ENCODE results near the gene MSI2. TPM values are rescaled to one million over a fixed set of nuclear protein-coding genes. Genes with fewer than 3 reads are reported as not detected.

MSI2 gene
- total RNA-seq, 3 donors from 2014 or later, result 40.6 to 56.2 (median 54.3) TPM

DNA sequence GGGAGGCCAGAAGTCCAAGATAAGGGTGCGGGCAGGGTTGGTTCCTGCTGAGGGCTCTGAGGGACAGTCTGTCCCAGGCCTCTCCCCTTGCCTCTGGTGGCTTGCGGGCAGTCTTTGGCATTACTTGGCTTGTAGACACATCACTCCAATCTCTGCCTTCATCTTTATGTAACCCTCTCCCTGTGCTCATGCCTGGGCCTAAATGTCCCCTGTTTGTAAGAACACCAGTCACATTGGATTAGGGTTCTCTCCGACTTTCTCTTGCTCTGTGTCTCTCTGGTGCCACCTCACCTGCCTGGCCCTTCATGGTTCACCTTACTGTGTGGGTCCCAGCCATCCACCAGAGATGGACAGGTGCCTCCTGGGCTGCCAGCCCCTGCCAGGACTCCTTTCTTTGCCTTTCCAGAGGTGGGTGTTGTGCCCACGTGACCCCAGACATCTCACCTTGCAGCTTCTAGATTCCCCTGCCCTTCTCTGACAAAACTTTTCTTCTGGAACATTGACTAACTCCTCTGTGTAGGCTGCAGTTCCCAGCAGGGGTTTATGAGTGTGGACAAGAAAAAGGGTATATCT is 205.8 kb downstream of the MSI2 start:
- Mint-ChIP-seq H3K27me3 (ENCODE audit: low read depth) (no peaks in the 10 kb centered on the region), H3K4me3 (no peak overlapping the region), H3K9me3 (no peaks in the 10 kb centered on the region), H3K36me3 (ENCODE audit: insufficient read depth) (peaks cover under 1% of the 10 kb centered on the region), H3K4me1 (ENCODE audit: low read depth) (peaks cover 73% of the 10 kb centered on the region)
- DNase-seq, result no peak
- no peak for ATAC-seq

DNA sequence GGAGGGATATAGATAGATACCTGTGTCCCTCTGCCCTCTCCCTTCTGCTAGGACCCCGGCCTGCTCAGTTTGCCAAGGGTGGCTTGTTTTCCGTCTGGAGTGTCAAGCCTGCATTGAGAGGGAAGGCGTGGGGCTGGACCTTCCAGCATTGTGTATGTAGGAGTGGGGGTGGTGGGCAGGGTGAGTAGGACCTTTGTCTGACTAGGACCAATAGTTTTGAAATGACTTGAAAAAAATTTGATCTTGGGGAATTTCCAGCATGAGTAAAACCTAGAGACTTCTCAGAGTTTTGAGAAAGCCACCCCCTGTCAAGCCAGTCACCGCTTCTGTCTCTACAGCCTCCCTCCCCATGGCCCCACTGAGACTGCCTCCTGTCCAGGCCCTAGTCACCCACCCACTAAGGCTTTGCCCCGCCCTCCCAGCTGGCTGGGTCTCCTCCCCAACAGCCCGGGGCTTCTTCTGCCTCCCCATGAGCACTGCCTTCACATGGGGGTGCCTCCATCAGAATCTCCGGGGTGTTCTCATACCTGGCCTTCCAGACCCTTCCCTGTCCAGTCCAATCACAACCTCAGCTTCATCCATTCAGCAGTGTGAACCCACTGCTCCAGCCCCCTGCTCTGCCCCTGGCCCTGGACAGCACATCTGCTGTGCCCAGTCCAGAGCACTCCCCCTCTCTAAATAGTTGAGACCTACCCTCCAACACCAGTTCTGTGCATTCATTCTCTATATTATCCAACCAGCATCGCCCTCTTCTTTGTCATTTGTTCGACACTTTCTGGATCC is 207.0 kb downstream of the MSI2 start:
- ATAC-seq (peak; percentile 94 to 95), DNase-seq (peak; percentile 34)
- no peaks in the 10 kb centered on the region for H3K9me3 Mint-ChIP-seq
- H3K4me3 Mint-ChIP-seq, result peak overlapping the region; percentile 35
- peaks cover 3% of the 10 kb centered on the region for H3K36me3 Mint-ChIP-seq (ENCODE audit: insufficient read depth)
- peaks cover 76% of the 10 kb centered on the region for H3K4me1 Mint-ChIP-seq (ENCODE audit: low read depth)
- no peaks in the 10 kb centered on the region for H3K27me3 Mint-ChIP-seq (ENCODE audit: low read depth)

DNA sequence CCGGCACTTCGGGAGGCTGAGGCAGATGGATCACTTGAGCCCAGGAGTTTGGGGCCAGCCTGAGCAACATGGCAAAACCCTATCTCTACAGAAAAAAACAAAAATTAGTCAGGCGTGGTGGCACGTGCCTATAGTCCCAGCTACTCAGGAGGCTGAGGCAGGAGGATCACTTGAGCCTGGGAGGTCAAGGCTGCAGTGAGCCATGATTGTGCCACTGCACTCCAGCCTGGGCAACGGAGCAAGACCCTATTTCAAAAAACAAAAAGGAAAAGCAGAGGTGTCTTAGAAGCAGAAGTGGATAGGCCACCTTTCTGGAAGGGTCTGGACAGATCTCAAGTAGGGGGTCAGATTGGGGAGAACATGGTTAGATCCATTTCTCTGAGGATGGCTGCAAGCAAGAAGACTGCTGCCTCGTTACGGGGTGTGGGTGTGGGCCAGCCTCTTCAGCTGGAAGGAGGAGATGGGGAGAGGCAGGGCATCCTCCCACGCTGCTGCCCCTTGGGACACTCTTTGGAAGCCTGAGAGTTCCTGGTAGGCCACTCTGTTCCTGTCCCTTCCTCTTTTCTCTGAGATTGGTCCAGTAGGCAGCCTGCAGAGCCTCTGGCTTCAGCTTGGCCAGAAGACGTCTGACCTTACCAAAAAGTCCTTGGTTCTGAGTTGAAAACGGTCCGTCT is 208.0 kb downstream of the MSI2 start:
- no peak for ATAC-seq
- Mint-ChIP-seq H3K27me3 (ENCODE audit: low read depth) (no peaks in the 10 kb centered on the region), H3K36me3 (ENCODE audit: insufficient read depth) (peaks cover 3% of the 10 kb centered on the region), H3K4me1 (ENCODE audit: low read depth) (peaks cover 68% of the 10 kb centered on the region), H3K9me3 (no peaks in the 10 kb centered on the region), H3K4me3 (no peak overlapping the region)
- DNase-seq, result no peak

DNA sequence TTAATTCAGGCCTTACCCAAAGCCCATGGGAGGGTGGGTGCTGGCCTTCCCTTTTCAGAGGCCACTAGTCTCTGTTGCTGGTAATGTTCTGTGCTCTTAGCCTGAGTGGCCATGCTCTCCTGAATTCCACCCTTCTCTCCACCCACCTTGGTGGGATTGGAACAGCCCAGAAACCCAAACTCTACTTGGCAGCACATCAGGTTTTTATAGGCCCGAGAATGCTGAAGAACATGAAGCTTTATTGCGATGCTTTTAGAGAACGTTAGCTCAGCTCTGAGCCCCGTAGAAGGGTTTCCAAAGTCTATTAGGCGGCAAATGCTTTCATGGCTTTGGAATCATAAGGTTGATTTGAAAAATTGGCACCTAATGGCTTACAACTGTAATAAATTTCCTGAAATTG is 209.3 kb downstream of the MSI2 start:
- ATAC-seq (no peak), DNase-seq (no peak)
- Mint-ChIP-seq H3K27me3 (ENCODE audit: low read depth) (no peaks in the 10 kb centered on the region), H3K9me3 (no peaks in the 10 kb centered on the region), H3K36me3 (ENCODE audit: insufficient read depth) (peaks cover 3% of the 10 kb centered on the region), H3K4me3 (no peak overlapping the region), H3K4me1 (ENCODE audit: low read depth) (peaks cover 57% of the 10 kb centered on the region)

DNA sequence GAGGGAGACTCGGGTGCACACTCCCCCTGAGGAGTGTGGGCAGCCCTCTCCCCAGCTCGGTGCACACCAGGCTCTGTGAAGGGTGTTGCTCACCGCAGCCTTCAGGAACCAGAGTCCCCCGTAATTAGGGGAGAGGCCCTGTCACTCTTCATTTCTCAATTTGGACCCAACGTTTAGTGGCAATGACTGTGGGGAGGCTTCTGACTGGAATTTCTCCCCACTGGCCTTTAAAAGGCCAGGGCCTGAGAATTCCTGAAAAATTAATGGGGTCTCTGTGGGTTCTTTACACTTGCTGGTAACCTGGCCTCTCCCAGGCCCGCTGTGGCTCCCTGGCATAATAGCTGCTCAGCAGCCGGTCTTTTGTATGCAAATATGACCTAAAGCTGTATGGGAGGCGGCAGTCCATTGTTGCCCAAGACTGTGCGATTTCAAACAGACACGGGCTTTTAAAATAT is 209.7 kb downstream of the MSI2 start:
- no peak for ATAC-seq
- Mint-ChIP-seq H3K9me3 (no peaks in the 10 kb centered on the region), H3K4me1 (ENCODE audit: low read depth) (peaks cover 53% of the 10 kb centered on the region), H3K27me3 (ENCODE audit: low read depth) (no peaks in the 10 kb centered on the region), H3K4me3 (no peak overlapping the region), H3K36me3 (ENCODE audit: insufficient read depth) (peaks cover 3% of the 10 kb centered on the region)
- no peak for DNase-seq

DNA sequence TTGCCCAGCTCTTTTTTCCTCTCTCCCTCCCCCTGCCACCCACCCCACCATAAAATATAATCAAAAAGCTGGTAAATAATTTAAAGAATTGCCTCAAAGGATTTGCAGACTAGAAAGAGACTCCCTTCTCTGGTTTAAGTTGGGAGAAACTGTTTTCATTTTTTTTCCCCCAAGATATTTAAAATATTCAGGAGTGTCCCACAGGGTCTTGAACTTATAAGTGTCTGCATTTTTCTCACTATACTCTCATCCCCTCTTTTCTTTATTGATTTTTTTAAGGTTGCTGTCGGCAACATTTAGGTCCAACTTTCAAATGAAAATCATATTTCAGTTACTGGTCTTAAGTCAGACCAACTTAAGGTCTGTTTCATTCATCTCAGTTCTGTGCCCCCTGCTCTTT is 210.2 kb downstream of the MSI2 start:
- H3K27me3 Mint-ChIP-seq (ENCODE audit: low read depth), result no peaks in the 10 kb centered on the region
- no peak for ATAC-seq
- no peak overlapping the region for H3K4me3 Mint-ChIP-seq
- DNase-seq, result no peak
- peaks cover 3% of the 10 kb centered on the region for H3K36me3 Mint-ChIP-seq (ENCODE audit: insufficient read depth)
- H3K4me1 Mint-ChIP-seq (ENCODE audit: low read depth), result peaks cover 48% of the 10 kb centered on the region
- H3K9me3 Mint-ChIP-seq, result no peaks in the 10 kb centered on the region

DNA sequence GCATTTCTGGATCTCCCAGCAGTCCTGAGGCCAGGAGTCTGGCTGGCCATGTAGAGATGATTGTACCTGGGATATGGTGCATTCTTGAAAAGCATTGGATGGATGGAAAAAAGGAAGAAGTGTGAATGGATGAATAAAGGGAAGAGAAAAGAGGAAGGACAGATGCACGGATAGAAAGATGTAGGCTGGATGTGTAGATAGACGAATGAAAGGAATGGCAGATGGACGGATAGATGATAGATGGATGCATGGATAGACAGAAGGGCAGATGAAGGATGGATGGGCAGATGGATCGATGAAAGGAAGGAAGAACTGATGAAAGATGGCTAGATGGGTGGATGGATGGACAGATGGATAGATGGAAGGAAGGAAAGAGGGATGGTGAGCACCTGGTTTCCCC is 210.9 kb downstream of the MSI2 start:
- Mint-ChIP-seq H3K4me1 (ENCODE audit: low read depth) (peaks cover 41% of the 10 kb centered on the region), H3K9me3 (no peaks in the 10 kb centered on the region), H3K4me3 (no peak overlapping the region), H3K27me3 (ENCODE audit: low read depth) (no peaks in the 10 kb centered on the region), H3K36me3 (ENCODE audit: insufficient read depth) (peaks cover 3% of the 10 kb centered on the region)
- ATAC-seq (no peak), DNase-seq (no peak)

DNA sequence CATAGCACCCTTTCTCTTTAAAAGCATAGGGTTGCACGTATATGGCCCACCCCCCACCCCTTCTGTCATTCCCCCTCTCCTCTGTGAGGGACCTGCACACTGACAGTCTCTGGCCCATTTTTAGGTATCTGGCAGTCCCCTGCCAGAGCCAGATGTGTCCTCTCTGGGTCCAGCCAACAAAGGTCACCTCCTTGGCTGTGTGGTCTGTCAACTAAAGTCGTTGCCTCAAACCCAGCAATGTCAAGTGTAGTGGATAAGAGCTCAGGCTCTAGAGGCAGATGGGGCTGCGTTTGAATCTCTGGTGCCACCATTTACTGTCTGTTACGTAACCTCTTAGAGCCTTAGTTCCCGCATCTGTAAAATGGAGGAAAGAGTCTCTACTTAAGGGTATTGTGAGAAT is 211.5 kb downstream of the MSI2 start:
- peaks cover 35% of the 10 kb centered on the region for H3K4me1 Mint-ChIP-seq (ENCODE audit: low read depth)
- H3K36me3 Mint-ChIP-seq (ENCODE audit: insufficient read depth), result peaks cover 3% of the 10 kb centered on the region
- ATAC-seq (no peak), DNase-seq (no peak)
- no peaks in the 10 kb centered on the region for H3K9me3 Mint-ChIP-seq
- no peaks in the 10 kb centered on the region for H3K27me3 Mint-ChIP-seq (ENCODE audit: low read depth)
- H3K4me3 Mint-ChIP-seq, result no peak overlapping the region

DNA sequence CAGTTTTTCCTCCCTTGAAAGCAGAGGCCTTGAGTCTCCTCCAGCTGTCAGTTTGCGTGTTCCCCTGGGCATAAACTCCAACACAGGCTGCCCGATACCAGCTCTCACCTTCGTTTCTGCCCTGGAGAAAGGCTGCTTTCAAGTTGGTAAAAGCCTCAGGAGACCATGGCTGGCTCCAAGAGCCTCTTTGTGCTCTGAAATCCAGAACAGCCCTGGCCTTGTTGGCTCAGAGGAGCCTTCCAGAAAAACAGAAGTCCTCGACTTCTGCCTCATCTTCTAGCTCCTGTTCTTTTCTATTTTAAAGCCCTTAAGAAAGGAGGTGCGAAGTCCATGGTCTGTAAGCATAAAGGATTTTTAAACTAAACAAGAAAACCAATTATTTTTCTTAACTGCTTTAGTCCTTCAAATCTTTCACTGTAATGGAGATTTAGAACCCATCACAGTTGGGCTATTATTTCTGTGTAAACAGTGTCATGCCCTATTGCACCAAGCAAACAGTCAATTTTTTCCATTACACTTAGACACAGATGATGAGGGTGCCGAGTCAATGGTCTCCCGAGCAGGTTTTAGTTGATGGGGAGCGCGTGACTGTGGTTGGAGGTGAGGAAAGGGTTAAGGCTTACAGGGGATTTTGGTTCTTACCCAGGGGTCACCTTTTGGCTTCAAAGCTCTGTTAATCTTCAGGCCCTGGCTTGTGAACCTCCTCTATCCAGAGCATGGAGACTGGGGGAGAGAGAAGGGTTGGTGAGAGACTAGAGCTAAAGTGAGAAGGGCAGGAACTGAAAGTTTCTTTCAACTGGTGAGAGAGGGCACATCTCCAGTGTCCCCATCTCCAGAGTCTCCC is 212.8 kb downstream of the MSI2 start:
- Mint-ChIP-seq H3K27me3 (ENCODE audit: low read depth) (no peaks in the 10 kb centered on the region), H3K9me3 (no peaks in the 10 kb centered on the region), H3K4me1 (ENCODE audit: low read depth) (peaks cover 22% of the 10 kb centered on the region), H3K4me3 (no peak overlapping the region), H3K36me3 (ENCODE audit: insufficient read depth) (peaks cover 3% of the 10 kb centered on the region)
- DNase-seq (no peak), ATAC-seq (no peak)

DNA sequence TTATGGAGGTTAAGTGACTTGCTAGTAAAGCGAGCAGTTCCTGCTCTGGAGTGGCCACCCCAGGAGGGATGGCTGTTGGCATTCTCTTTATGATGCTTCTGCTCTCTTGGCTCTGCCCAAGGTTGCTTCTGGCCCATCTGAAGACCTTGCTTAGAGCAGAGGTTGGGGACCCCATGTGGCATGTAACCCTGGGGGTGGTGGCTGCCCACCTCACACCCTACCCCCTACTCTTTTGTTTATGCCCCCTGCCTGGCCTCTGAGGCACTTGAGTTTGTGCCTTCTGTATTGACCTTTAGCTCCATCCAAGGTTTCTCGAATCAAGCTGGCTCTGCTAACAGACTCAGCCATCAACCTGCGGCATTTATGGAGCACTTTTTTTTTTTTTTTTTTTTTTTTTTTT is 214.6 kb downstream of the MSI2 start:
- peaks cover 13% of the 10 kb centered on the region for H3K4me1 Mint-ChIP-seq (ENCODE audit: low read depth)
- DNase-seq, result no peak
- H3K27me3 Mint-ChIP-seq (ENCODE audit: low read depth), result no peaks in the 10 kb centered on the region
- peaks cover 3% of the 10 kb centered on the region for H3K36me3 Mint-ChIP-seq (ENCODE audit: insufficient read depth)
- H3K9me3 Mint-ChIP-seq, result no peaks in the 10 kb centered on the region
- no peak overlapping the region for H3K4me3 Mint-ChIP-seq
- no peak for ATAC-seq

DNA sequence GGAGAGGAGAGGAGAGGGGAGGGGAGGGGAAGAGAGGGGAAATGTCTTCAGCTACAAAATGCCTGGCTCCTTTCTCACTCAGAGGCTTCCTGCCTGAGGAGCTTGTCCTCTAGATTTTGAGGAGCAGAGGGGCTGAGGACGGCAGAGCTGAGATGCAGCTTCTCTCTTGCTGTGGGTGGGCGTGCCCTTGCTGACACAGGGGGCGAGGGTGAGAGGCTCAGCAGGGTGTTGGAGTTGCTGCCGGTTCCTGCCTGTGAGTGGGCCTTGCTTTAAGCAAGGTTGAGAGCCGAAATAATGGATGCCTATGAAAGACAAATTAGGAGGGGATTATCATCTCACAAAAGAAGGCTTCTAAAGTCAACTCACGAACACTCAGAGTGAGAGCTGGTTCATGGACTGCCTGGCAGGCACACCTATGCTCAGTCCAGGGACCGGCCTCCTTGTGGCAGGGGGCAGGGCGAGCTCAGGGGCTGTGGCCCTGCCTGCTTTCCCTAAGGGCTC is 215.6 kb downstream of the MSI2 start:
- ATAC-seq, result no peak
- Mint-ChIP-seq H3K4me3 (no peak overlapping the region), H3K4me1 (ENCODE audit: low read depth) (peaks cover 10% of the 10 kb centered on the region), H3K9me3 (no peaks in the 10 kb centered on the region), H3K27me3 (ENCODE audit: low read depth) (no peaks in the 10 kb centered on the region), H3K36me3 (ENCODE audit: insufficient read depth) (peaks cover 3% of the 10 kb centered on the region)
- DNase-seq, result no peak

DNA sequence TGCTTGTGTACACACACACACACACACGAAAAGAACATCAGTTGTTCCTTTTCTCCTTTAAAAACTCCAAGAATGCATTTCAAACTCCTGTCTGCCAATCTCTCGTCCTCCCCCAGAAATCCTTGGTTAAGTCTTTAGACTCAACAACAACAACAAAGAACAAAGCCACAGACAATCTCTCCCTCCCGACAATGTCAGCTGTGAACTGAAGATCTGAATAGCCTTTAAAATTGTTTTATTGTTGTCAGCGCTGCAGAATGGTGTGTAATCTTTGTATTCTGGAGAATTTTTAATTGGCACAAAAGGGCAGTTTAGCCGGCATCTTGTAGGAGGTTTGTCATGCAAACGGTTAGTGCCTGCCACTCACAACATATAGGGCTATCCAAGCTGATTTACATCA is 219.5 kb downstream of the MSI2 start:
- DNase-seq, result no peak
- Mint-ChIP-seq H3K27me3 (ENCODE audit: low read depth) (no peaks in the 10 kb centered on the region), H3K4me1 (ENCODE audit: low read depth) (peaks cover 10% of the 10 kb centered on the region), H3K9me3 (no peaks in the 10 kb centered on the region), H3K4me3 (no peak overlapping the region), H3K36me3 (ENCODE audit: insufficient read depth) (no peaks in the 10 kb centered on the region)
- ATAC-seq, result no peak

DNA sequence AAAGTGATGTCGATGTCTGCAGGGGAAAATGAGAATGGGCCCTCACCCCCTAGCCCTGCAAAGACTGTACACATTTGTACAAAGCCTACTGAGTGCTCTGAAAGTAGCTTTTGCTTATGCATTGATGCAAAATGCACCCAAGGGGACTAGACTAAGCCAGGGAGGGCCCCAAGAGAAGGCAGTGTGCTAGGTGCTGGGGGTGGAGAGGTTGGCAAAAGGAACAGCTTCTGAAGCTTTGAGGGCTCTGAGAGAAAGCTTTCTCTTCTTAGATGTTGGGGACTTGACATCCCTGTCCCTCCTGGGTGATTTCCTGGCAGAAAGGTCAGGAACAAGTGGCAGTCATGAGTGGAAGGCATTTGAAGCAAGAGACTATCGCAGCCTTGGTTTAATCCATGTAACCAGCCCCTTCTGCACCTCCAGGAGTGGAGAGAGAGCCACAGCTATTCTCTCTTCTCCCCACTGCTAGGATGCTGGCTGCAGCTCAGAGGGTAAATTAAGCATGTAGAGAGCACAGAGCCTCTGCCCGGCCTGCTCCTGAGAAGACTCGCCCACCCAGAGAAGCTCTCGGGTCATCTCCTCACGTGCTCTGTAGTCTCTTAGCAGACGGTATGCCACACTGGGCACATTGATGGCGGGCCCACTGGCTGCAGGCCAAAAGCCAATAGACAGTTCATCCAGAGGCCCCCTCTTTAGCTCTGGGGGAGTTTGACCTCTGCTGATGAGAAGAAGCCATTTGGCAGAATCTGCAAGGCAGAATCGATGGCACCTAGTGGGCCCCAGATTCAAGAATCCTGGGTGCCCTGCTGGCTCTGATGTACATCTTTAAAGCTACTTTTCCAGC is 221.4 kb downstream of the MSI2 start:
- no peaks in the 10 kb centered on the region for H3K9me3 Mint-ChIP-seq
- H3K4me3 Mint-ChIP-seq, result no peak overlapping the region
- DNase-seq (no peak), ATAC-seq (no peak)
- H3K36me3 Mint-ChIP-seq (ENCODE audit: insufficient read depth), result no peaks in the 10 kb centered on the region
- H3K27me3 Mint-ChIP-seq (ENCODE audit: low read depth), result no peaks in the 10 kb centered on the region
- peaks cover 20% of the 10 kb centered on the region for H3K4me1 Mint-ChIP-seq (ENCODE audit: low read depth)

Data from activated T-cell treated with anti-CD3 and anti-CD28 coated beads, Interleukin-2, amount 50 U/mL, for 4 hours (primary cell).